NCI-H1436 (cell line): ENCODE data around the gene NXPH1.
"Not testable (repeated sequence)": the region's sequence is repeated elsewhere in the genome, so short reads cannot be mapped to it uniquely, and the experiment has no call there.

ENCODE experiments used
- DNase-seq: peaks from one replicate; lab custom pipeline; 2025; lab: John Stamatoyannopoulos, UW

The NXPH1 gene

DNA sequence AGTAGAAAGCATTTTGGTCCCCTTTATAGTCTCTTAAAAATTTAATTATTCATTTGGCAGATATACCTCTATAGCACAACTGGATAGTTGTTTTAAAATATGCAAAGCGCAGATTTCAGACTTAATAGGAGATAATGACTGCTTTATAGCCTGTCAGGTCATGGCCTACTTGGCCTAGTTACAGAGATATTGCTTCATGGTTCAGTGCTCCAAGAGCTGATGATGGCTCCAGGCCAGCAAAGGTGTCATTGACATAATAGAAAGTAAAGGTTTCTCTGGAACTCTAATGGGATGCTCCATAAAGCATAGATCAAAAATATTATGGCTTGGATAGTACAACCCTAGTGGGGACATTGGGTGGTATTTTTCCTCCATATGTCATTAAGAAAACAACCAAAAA lies 285.7 kb downstream of the NXPH1 start:
- no peak for DNase-seq

DNA sequence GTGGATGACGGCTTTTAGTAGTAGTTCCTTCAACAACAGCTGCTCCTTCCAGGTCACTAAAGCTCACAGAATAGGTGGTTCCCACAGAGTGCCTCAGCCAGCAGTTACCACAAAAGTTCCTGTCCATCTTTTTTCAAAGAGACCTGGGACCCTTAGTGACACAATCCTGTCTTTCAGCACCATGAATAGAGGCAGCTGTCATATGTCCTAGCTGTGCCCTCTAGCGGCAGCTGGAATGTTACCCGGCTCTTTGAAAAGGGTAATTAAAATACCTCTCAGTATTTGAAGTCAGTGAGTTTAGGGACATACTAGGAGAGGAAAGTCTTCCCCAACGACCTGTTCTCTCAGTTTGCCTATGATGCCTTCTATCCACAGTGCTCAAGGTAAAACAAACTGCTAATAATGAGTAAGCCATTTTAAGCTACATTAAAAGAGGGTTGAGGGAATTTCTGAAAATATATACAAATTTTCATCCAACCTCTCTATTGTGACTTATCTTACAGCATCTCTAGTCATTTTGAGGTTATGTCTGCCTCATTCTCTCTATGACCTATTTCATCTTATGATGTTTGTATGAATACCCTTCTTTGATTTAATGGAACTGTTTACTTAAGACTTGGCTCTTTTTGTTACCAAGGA lies 290.8 kb downstream of the NXPH1 start:
- peak; percentile 70 for DNase-seq

DNA sequence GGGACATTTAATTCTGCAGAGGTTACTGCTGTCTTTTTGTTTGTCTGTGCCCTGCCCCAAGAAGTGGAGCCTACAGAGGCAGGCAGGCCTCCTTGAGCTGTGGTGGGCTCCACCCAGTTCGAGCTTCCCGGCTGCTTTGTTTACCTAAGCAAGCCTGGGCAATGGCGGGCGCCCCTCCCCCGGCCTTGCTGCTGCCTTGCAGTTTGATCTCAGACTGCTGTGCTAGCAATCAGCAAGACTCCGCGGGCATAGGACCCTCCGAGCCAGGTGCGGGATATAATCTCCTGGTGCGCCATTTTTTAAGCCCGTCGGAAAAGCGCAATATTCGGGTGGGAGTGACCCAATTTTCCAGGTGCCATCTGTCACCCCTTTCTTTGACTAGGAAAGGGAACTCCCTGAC lies 298.3 kb downstream of the NXPH1 start:
- DNase-seq = not testable (repeated sequence)

DNA sequence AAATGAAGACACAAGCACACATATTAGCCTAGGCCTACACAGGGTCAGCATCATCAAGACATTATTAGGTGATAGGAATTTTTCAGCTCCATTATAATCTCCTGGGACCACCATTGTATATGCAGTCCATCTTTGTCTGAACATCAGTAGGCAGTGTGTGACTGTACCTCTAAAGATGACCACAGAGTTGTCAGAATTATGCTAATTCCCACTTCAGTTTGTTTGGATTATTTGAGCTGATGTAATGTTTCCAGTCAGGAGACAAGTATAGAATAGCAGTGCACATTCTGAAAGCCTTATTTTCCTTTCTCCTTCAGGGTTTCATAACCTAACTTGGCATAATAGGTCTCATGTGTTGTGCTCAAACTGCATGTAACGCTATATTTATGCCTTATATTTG lies 306.4 kb downstream of the NXPH1 start:
- no peak for DNase-seq

DNA sequence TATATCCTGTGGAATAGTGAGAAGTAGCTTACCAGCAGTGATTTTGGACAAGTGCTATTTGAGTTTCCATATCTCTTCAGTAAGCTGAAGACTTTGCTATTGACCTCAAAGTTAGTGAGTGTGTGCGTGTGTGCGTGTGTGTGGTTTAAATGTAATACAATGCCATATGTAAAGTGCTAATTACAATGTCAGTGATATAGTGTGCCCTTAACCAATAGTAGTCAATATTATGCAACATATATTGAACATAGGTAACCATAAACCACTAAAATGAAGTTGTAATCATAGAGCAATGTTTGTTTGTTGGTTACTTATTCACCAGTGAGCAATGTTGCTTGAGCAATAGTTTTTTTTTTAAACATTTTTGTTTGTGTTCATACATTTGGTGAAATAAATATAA lies 309.4 kb downstream of the NXPH1 start:
- DNase-seq = no peak

DNA sequence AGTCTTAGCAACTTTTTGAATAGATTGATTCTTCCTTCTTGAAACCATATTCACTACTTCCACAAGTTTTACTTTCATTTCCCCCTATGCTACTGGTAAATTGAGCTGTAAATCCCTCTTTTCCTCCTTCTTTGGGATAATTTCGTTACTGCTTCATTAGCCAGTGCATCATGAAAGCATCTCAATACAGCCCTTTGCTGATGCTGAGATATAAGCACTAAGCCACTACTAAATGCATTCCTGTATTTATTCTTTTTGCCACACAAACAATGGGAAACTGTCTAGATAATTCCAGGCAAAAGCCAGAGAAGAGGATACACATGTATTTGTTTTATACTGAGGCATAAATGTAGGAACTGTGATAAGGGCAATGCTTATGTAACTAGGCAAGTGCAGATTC lies 313.9 kb downstream of the NXPH1 start:
- DNase-seq = no peak

DNA sequence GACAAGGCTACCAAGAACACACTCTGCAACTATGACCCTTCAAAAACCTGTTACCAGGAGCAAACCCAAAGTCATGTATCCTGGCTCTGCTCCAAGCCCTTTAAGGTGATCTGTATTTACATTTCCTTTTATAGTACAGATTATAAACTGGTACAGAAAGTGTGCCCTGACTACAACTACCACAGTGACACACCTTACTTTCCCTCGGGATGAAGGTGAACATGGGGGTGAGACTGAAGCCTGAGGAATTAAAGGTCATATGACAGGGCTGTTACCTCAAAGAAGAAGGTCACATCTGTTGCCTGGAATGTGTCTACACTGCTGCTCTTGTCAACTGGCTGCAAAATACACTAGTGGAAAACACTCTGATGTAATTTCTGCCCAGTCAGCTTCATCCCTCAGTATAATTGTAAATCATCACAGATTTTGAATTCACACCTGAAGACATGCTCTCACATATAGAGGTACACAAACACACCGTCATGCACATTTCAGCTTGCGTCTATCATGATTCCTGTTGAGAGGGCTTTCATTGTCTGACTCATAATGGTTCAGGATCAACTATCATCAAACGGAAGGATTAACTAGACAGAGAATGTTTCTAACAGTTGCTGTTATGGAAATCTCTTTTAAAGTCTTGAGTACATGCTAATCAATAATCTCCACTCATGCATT lies 318.3 kb downstream of the NXPH1 start:
- DNase-seq = no peak

DNA sequence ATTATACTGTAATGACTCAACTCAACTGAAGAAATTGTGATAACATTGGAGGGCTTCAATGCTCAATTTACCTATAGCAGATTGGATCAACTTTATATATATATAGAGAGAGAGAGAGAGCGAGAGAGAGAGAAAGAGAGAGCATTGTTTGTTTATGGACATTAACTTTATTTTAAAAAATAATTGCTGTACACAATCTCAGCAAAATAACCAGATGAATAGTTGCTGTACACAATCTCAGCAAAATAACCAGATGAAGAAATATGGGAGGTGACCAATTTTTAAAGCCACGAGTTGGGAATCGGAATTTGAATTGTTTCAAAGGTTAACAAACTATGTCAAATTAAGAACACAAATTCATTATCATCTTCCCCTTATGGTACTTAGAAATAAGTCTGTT lies 319.9 kb downstream of the NXPH1 start:
- no peak for DNase-seq

DNA sequence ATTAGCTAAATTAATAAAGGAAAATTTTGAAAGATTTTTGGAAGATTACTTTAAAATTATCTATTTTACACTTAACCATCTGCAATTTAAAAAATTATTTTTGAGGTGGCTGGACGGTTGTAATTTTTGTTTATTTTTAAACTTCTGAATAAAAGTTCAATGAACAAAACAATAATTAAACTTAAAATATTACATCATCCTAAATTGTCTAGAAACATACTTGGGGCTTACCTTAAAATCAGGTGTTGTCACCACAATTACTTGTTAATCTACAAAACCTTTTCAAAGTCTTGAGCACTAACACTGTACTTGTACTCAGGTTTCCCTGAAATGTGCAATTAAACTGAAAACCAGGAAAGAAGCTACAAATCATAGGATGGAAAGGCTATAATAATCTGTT lies 328.3 kb downstream of the NXPH1 start:
- DNase-seq = no peak

DNA sequence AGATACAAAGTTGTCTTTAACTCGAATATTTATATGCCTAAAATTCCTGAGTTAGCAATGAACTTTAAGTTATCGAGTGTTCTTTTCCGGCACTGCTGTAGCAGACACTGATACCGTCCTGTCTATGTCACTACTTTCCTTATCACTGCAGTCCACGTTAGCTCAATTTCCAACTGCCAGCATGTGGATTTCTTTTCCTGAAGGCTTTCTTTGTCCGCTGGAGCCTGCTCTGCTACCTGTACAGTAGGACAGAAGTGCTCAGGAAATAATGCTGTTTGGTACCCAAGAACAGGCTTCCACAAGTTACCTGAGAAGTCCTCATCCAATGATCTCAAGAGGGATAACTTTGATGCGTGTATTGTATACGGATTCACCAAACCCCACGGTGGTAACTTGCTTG lies 329.4 kb downstream of the NXPH1 start:
- no peak for DNase-seq

DNA sequence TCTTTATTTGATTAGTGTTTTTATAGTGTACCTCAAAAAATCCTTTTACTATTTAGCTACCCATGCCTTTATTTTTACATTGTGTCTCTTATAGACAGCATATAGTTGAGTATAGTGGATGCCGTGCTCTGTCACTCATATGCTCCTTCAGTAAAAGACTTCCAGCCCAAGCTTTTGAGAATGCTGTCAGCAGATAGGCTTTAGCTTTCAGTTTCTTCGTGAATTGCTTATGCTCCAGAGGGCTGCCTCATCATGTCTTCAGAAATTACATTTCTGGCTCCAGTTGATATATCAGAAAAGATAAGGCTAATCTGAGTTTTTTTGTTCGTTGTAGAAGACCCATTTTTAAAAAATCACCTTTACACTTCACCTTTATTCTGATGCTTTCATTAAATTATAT lies 332.0 kb downstream of the NXPH1 start:
- no peak for DNase-seq

DNA sequence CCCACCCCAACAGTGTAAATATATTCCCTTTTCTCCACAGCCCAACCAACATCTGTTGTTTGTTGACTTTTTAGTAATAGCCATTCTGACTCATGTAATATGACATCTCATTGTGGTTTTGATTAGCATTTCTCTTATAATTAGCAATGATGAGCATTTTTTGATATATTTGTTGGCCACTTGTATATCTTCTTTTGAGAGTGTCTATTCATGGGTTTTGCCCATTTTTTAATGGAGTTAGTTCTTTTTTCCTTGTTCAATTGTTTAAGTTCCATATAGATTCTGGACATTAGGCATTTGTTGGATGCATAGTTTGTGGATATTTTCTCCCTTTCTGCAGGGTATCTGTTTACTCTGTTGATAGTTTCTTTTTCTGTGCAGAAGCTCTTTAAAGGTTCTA lies 340.1 kb downstream of the NXPH1 start:
- DNase-seq = no peak

DNA sequence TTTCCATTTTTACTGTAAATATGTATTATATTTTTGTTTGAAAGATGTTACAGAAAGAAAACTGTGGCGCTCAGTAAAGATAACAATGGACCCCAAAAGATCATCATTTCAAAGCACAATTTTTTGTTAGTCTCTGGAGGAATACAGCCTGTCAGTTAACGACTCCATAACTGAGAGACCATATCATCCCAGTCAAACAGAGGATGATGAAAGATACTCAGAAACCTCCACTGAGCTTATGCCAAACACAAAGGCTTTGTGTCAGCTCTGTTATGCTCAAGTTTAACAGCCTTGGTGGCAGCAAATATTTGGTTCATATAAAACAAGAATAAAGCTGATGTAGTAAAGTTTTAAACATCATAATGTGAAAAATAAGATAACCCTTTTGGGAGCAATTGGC lies 345.1 kb downstream of the NXPH1 start:
- DNase-seq = no peak

DNA sequence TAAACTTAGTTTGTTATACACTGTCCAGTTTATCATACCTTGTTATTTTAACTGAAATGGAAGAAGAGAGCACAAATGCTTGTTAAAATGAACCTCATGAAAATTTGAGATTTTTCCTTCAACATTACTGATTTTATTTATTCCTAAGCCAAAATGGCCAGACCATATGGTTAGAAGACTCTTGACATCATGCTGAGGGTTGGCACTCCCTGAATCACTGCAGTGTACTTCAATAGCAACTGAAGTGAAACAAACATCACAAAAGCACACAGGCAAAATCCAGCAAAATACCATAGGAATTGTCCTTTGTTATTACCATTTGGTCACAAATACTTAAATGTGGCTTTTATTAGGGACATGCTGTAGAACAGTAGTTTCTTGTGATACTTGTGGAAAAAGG lies 347.8 kb downstream of the NXPH1 start:
- no peak for DNase-seq

DNA sequence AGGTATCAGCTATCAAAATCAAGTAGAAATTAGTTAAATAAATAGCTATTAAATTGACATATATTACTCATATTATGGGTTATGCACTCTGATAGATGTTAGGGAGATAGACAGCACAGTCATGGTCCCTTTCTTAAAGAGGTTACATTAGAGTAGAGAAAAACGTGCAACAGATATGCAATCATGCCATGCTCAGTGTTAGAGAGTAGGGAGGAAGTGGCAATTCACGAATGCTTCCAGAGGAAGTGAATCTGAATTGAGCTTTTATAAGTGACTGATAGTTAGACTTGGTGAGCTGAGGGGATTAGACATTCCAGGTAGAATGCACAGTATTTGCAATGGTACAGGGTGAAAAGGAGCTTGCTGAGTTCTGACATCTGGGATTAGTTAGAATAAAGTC lies 349.8 kb downstream of the NXPH1 start:
- no peak for DNase-seq

DNA sequence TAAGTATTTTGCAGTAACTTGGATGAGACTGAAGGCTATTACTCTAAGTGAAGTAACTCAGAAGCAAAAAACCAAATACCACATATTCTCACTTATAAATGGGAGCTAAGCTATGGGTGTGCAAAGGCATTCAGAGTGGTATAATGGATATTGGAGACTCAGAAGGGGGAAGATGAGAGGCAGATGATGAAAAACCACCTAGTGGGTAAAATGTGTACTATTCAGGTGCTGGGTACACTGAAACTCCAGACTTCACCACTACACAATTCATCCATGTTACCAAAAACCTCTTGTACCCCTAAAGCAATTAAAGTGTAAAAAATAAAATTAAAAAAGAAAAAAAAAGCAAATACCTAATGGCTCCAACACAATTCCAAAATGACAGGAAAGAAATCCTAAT lies 351.7 kb downstream of the NXPH1 start:
- no peak for DNase-seq

DNA sequence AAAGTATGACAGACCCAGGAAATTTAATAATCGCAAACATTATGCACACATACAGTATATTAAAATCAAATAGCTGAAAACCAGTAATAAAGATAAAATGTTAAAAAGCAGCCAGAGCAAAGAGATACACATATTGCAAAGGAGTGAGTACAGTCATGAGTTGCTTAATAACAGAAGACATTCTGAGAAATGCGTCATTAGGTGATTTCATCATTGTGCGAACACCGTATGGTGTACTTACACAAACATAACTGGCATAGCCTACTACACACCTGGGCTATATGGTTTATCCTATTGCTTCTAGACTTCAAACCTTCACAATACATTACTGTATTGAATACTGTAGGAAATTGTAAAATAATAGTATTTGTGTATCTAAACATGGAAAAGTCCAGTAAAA lies 367.6 kb downstream of the NXPH1 start:
- DNase-seq = no peak
